Measurements from ENCODE around the gene IL36RN. TPM values are rescaled to one million over a fixed set of nuclear protein-coding genes. Genes with fewer than 3 reads are reported as not detected.
A peak's percentile ranks its signal among the peaks of the same experiment; 100 is the strongest.

IL36RN gene
- total RNA-seq, 2 experiments from 2014 or later = not detected

- intact Hi-C loops (cut with micrococcal nuclease; ENCODE audit: unreplicated experiment) = no loop called here
These were observed 19.3 kb upstream of the IL36RN start for GRCh38 chr2:113039719-113040118.

GRCh38 chr2:113041871-113042270 is 17.1 kb upstream of the IL36RN start:
- H3K9me2 ChIP-seq (ENCODE audit: insufficient read depth, low read length) = no peaks in the 10 kb centered on the region
- ChIA-PET POLR2A (no interaction called here), CTCF (ENCODE audit: unreplicated experiment) (interaction anchor here (0.7 kb wide), 1 partner anchor 18 kb away, joined by 3 read pairs; no protein-coding TSS in a partner anchor)
- H3K9me3 ChIP-seq (ENCODE audit: low read length) = no peaks in the 10 kb centered on the region
- peak; percentile 1 for DNase-seq (ENCODE audit: low spot score)
- no peaks in the 10 kb centered on the region for H3K36me3 ChIP-seq (ENCODE audit: insufficient read depth, low read length)
- H3K27ac ChIP-seq (ENCODE audit: low read depth, low read length, poor library complexity, severe bottlenecking) = no peak overlapping the region
- no peaks in the 10 kb centered on the region for H3K79me2 ChIP-seq (ENCODE audit: insufficient read depth, low read depth, low read length)
- no peak overlapping the region for H2AFZ ChIP-seq (ENCODE audit: low read length)
- no TSS peak for BruUV-seq (replicated peaks)
- TF ChIP-seq EZH2phosphoT487 (IDR thresholded peaks at IDR 0.05; ENCODE audit: borderline replicate concordance, low read depth, low read length) = no peak
- 0 out of 2 replicates have a peak, but pooled peaks have one; percentile 20 for TF ChIP-seq CTCF (conservative IDR thresholded peaks at IDR 0.05; ENCODE audit: low read length)
- intact Hi-C loops (cut with micrococcal nuclease; ENCODE audit: unreplicated experiment) = no loop called here
- H4K20me1 ChIP-seq (ENCODE audit: insufficient read depth, low read length) = no peaks in the 10 kb centered on the region
- no peak overlapping the region for H3K4me2 ChIP-seq (ENCODE audit: low read length)
- H3K4me3 ChIP-seq (ENCODE audit: low read depth, low read length, poor library complexity, severe bottlenecking) = no peak overlapping the region
- no peaks in the 10 kb centered on the region for H3K4me1 ChIP-seq (ENCODE audit: insufficient read depth, low read length, poor library complexity, severe bottlenecking)

More at GRCh38 chr2:113039719-113040118, 19.3 kb upstream of the IL36RN start:
- Histone ChIP-seq H3K36me3 (ENCODE audit: insufficient read depth, low read length) (no peaks in the 10 kb centered on the region), H3K9me3 (ENCODE audit: low read length) (no peaks in the 10 kb centered on the region), H3K4me3 (ENCODE audit: low read depth, low read length, poor library complexity, severe bottlenecking) (no peak overlapping the region), H3K4me2 (ENCODE audit: low read length) (no peak overlapping the region), H2AFZ (ENCODE audit: low read length) (no peak overlapping the region), H3K27ac (ENCODE audit: low read depth, low read length, poor library complexity, severe bottlenecking) (no peak overlapping the region), H4K20me1 (ENCODE audit: insufficient read depth, low read length) (no peaks in the 10 kb centered on the region), H3K9me2 (ENCODE audit: insufficient read depth, low read length) (no peaks in the 10 kb centered on the region), H3K79me2 (ENCODE audit: insufficient read depth, low read depth, low read length) (no peaks in the 10 kb centered on the region), H3K4me1 (ENCODE audit: insufficient read depth, low read length, poor library complexity, severe bottlenecking) (no peaks in the 10 kb centered on the region)
- BruUV-seq (replicated peaks) = no TSS peak
- no peak for DNase-seq (ENCODE audit: low spot score)
- ChIA-PET CTCF (ENCODE audit: unreplicated experiment) (no interaction called here), POLR2A (no interaction called here)
- TF ChIP-seq EZH2phosphoT487 (IDR thresholded peaks at IDR 0.05; ENCODE audit: borderline replicate concordance, low read depth, low read length) (no peak), CTCF (conservative IDR thresholded peaks at IDR 0.05; ENCODE audit: low read length) (no peak)

DNA sequence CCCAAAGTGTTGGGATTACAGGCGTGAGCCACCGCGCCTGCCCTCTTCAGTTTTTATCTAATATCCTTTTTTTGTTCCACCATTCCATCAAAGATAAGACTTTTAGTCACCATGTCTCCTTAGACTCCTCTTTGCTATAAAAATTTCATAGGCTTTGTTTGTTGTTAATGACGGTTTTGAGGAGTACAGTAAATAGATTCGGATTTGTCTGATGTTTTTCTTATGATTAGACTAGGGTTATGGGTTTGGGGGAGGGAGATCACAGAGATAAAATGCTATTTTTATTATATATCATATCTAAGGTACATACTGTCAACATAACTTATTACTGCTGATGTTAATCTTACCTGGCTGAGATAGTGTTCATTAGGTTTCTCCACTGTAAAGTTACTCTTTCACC is 12.5 kb upstream of the IL36RN start:
- Histone ChIP-seq H3K4me1 (ENCODE audit: insufficient read depth, low read length, poor library complexity, severe bottlenecking) (no peaks in the 10 kb centered on the region), H4K20me1 (ENCODE audit: insufficient read depth, low read length) (no peaks in the 10 kb centered on the region), H3K9me2 (ENCODE audit: insufficient read depth, low read length) (no peaks in the 10 kb centered on the region), H3K9me3 (ENCODE audit: low read length) (no peaks in the 10 kb centered on the region), H3K36me3 (ENCODE audit: insufficient read depth, low read length) (no peaks in the 10 kb centered on the region), H2AFZ (ENCODE audit: low read length) (no peak overlapping the region), H3K79me2 (ENCODE audit: insufficient read depth, low read depth, low read length) (no peaks in the 10 kb centered on the region), H3K27ac (ENCODE audit: low read depth, low read length, poor library complexity, severe bottlenecking) (no peak overlapping the region), H3K4me3 (ENCODE audit: low read depth, low read length, poor library complexity, severe bottlenecking) (no peak overlapping the region), H3K4me2 (ENCODE audit: low read length) (no peak overlapping the region)
- intact Hi-C loops (cut with micrococcal nuclease; ENCODE audit: unreplicated experiment) = no loop called here
- TF ChIP-seq EZH2phosphoT487 (IDR thresholded peaks at IDR 0.05; ENCODE audit: borderline replicate concordance, low read depth, low read length) (no peak), CTCF (conservative IDR thresholded peaks at IDR 0.05; ENCODE audit: low read length) (no peak)
- BruUV-seq (replicated peaks) = no TSS peak
- ChIA-PET CTCF (ENCODE audit: unreplicated experiment) (no interaction called here), POLR2A (no interaction called here)
- no peak for DNase-seq (ENCODE audit: low spot score)

All from OCI-LY7 (cell line).